Kidney epithelial cell (primary cell): ENCODE data around the gene EFCAB12. TPM values are rescaled to one million over a fixed set of nuclear protein-coding genes. Genes with fewer than 3 reads are reported as not detected.

Experiments used
- DNase-seq: peaks from one replicate; pipeline ENCODE4 v3.0.0-alpha.2; 2010; ENCODE audit warnings: low read depth
- H3K27me3 ChIP-seq: 2 replicates; pipeline ENCODE4 v1.6.0; 2011; ENCODE audit warnings: low read length; ENCODE audit not compliant: control insufficient read depth, insufficient read depth
- H3K36me3 ChIP-seq: 2 replicates; pipeline ENCODE4 v1.5.1; 2011; ENCODE audit warnings: low read length; ENCODE audit not compliant: control insufficient read depth, insufficient read depth
- H3K4me3 ChIP-seq: 2 replicates; pipeline ENCODE4 v1.5.1; 2011; ENCODE audit warnings: low read depth, mild to moderate bottlenecking, control low read depth, low read length
- total RNA-seq: library from RNA; depleted of rRNA; stranded (reverse); fragments of >200 nt; gene quantifications from 2 replicates; pipeline ENCODE4 v1.2.3, GENCODE V29; 2015
- TF ChIP-seq, protein P1 (sequence below): IDR thresholded peaks from 2 replicates; pipeline ENCODE4 v1.5.1; 2011; ENCODE audit warnings: mild to moderate bottlenecking, moderate library complexity, low read length, control low read depth, inconsistent platforms; ENCODE audit not compliant: insufficient read depth, poor library complexity, severe bottlenecking

Gene EFCAB12
- total RNA-seq, 1 donor from 2014 or later = not detected

DNA sequence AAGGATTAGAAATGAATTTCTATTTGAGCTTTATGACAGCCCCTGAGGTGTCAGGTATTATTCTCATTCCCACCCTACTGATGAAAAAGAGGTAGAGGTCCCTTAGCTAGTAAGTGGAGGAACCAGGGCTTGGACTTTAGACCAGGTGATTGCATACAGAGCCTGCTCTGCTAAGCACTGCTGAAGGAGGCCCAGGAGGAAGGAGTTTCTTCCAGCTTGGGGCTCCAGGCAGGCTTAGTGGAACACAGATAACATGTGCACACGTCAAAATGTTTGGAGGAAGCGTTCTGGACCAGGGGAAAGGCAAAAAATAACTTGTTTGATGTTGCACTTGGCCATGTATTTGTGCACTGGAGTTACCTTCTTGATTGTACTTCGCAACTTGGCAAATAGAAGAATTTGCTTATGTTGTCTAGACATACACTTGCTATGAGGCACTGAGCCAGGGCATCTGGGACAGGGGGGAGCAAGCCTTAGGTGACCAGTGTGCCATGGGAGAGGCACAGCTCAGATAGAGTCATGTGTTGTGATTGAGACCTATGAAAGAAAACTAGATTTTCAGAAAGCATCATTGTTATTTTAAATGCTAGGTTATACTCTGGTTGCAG, 34.0 kb upstream of the EFCAB12 start:
- DNase-seq = no peak
- Histone ChIP-seq H3K36me3 (no peaks in the 10 kb centered on the region), H3K27me3 (no peaks in the 10 kb centered on the region), H3K4me3 (no peak overlapping the region)
- TF ChIP-seq, protein P1, sequence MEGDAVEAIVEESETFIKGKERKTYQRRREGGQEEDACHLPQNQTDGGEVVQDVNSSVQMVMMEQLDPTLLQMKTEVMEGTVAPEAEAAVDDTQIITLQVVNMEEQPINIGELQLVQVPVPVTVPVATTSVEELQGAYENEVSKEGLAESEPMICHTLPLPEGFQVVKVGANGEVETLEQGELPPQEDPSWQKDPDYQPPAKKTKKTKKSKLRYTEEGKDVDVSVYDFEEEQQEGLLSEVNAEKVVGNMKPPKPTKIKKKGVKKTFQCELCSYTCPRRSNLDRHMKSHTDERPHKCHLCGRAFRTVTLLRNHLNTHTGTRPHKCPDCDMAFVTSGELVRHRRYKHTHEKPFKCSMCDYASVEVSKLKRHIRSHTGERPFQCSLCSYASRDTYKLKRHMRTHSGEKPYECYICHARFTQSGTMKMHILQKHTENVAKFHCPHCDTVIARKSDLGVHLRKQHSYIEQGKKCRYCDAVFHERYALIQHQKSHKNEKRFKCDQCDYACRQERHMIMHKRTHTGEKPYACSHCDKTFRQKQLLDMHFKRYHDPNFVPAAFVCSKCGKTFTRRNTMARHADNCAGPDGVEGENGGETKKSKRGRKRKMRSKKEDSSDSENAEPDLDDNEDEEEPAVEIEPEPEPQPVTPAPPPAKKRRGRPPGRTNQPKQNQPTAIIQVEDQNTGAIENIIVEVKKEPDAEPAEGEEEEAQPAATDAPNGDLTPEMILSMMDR = no peak

DNA sequence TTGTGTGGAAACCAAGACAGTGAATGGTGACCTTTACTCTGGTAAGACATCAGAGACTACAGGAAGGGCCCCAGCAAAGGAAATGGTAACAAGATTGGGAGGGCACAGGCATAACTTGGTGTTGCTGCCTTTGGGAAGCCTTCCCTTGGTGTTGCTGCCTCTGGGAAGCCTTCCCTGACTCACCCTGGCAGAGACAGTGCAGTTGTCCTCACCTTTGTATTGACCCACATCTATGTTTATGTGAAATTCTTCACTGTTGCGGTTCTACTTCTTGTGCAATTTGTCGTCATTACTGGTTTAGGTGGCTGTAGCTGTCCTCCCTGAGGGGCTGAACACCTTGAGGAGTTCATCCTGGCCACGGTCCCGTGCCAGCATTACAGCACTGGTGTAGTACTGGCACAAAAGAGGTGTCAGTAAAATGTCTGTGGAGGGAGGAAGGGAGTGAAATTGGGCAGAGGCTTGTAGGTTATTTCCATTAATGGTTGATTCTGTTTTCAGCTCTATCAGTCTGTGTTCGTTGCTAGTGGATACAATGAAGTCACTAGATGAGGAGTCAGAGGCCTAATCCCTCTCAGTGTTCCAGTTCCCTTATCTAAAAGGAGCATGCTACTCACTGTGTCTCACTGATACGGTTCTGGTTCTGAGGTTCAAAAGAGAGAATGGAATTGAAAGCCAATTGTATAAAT, 33.2 kb upstream of the EFCAB12 start:
- no peak for DNase-seq
- TF ChIP-seq, protein P1 = no peak
- no peak overlapping the region for H3K4me3 ChIP-seq
- H3K27me3 ChIP-seq = no peaks in the 10 kb centered on the region
- H3K36me3 ChIP-seq = no peaks in the 10 kb centered on the region

DNA sequence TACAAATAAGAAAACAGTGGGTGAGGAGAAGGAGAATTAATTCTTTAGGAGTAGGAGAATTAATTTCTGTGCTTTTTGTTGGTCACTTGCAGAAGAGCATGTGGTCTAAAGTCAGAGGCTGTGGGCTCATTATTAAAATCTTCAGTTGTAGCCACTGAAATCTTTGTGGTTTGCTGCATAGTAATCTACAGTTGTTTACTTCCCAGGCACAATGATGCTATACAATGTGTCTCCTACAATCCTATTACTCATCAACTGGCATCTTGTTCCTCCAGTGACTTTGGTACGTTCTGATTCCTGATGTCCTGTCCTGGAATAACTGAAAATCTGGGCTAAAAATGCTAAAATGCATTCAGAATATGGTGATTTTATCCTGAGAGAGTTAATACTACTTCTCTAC, 32.6 kb upstream of the EFCAB12 start:
- no peaks in the 10 kb centered on the region for H3K36me3 ChIP-seq
- H3K4me3 ChIP-seq = no peak overlapping the region
- no peaks in the 10 kb centered on the region for H3K27me3 ChIP-seq
- TF ChIP-seq, protein P1 = no peak
- DNase-seq = no peak

DNA sequence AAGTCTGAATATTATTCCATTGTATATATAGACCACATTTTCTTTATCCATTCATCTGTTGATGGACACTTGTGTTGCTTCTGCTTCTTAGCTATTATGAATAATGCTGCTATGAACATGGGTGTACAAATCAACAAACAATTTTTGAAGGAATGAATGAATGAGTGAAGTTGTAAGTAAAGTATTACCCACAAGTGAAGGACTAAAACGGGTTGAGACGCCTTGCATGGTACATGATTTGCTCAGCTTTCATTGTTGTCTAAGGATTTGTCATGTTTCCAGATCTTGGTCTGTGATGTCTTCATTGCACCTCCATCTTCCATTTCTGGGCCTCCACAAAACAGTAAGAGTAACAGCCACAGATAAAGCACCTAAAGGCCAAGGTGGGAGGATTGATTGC, 32.1 kb upstream of the EFCAB12 start:
- Histone ChIP-seq H3K27me3 (no peaks in the 10 kb centered on the region), H3K4me3 (no peak overlapping the region), H3K36me3 (no peaks in the 10 kb centered on the region)
- TF ChIP-seq, protein P1 = no peak
- no peak for DNase-seq

DNA sequence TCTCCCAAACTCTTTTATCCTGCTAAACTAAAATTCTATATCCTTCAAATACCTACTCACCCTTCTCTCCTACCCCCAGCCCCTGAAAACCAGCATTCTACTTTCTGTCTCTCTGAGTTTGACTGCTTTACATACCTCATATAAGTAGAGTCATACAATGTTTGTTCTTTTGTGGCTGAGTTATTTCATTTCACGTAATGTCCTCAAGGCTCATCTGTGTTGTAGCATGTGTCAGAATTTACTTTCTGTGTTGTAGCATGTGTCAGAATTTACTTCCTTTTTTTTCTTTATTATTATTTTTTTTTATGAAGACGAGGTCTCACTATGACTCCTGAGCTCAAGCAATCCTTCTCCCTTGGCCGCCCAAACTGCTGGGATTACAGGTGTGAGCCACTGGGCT, 31.7 kb upstream of the EFCAB12 start:
- Histone ChIP-seq H3K27me3 (no peaks in the 10 kb centered on the region), H3K4me3 (no peak overlapping the region), H3K36me3 (no peaks in the 10 kb centered on the region)
- TF ChIP-seq, protein P1 = no peak
- no peak for DNase-seq

DNA sequence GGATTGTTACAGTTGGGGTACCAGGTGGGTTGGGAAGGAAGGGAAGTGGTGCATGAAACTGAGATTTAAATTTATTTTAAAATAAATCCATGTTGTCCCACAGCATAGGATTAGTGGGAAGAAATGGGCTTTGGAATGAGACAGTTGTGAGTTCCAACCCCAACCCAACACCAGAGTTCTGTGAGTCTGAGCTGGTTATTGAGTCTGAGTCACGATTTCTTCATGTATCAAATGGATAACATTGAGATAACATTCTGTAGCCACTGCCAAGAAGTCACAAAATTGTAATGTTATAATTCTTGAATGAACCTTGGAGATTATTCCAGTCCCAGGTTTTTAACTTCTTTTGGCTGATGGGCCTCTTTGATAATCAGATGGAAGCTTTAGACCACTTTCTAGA, 25.3 kb upstream of the EFCAB12 start:
- H3K4me3 ChIP-seq = no peak overlapping the region
- no peak for DNase-seq
- H3K36me3 ChIP-seq = no peaks in the 10 kb centered on the region
- TF ChIP-seq, protein P1 = no peak
- no peaks in the 10 kb centered on the region for H3K27me3 ChIP-seq
